Activated naive CD4-positive, alpha-beta T cell treated with anti-CD3 and anti-CD28 coated beads for 36 hours (primary cell): ENCODE results near the gene PDE2A. TPM values are rescaled to one million over a fixed set of nuclear protein-coding genes. Genes with fewer than 3 reads are reported as not detected.

Experiments used
- CTCF ChIA-PET: fragments of 350-600 bp; sonication (Branson Sonifier 250); formaldehyde crosslinking; loops from one replicate; lab custom pipeline; 2021; ENCODE audit warnings: antibody characterized with exemption; lab: Charles Lee
- DNase-seq: peaks from one replicate; pipeline ENCODE4 v3.0.0-alpha.2; 2020
- H3K27ac Mint-ChIP-seq: one replicate; pipeline ENCODE4 v1.8.0; 2021; ENCODE audit warnings: mild to moderate bottlenecking, mixed read lengths
- H3K27me3 Mint-ChIP-seq: one replicate; pipeline ENCODE4 v1.8.0; 2021; ENCODE audit warnings: low read depth, mixed read lengths
- H3K36me3 Mint-ChIP-seq: one replicate; pipeline ENCODE4 v1.8.0; 2021; ENCODE audit warnings: low read depth, mixed read lengths
- H3K4me1 Mint-ChIP-seq: one replicate; pipeline ENCODE4 v1.8.0; 2021; ENCODE audit warnings: low read depth, mixed read lengths
- H3K4me3 Mint-ChIP-seq: one replicate; pipeline ENCODE4 v1.8.0; 2021; ENCODE audit warnings: mild to moderate bottlenecking, moderate library complexity, mixed read lengths
- H3K9me3 Mint-ChIP-seq: one replicate; pipeline ENCODE4 v1.8.0; 2021; ENCODE audit warnings: mixed read lengths
- intact Hi-C: fragments of 100-400 bp; cut with micrococcal nuclease; formaldehyde crosslinking; loops from one replicate; pipeline ENCODE4 v1.15.1; 2023
- total RNA-seq, 2 experiments: library from RNA; stranded (reverse); gene quantifications; one replicate each; pipeline ENCODE4 v1.2.3, GENCODE V29; 2021

PDE2A gene
- total RNA-seq, 2 experiments from 2014 or later, result 0.69 to 1.1 TPM

DNA sequence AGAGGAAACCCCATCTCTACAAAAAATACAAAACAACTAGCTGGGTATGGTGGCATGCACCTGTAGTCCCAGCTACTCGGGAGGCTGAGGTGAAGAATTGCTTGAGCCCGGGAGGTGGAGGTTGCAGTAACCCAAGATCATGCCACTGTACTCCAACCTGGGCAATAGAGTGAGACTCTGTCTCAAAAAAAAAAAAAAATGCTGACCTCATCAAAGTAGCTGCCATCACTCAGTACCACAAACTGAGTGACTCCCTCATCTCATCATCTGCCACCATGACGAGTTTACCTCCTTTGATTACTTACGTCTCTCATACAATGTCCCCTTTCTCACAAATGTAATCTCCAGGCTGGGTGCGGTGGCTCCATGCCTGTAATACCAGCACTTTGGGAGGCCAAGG lies 122.7 kb downstream of the PDE2A start:
- intact Hi-C loops, result no loop called here
- no peaks in the 10 kb centered on the region for H3K9me3 Mint-ChIP-seq
- no peak overlapping the region for H3K4me3 Mint-ChIP-seq
- CTCF ChIA-PET, result interaction anchor here (0.6 to 1.6 kb wide), 4 partner anchors 9 to 80 kb away, joined by 3 to 6 read pairs (median 3); no protein-coding TSS in a partner anchor
- peaks cover 5% of the 10 kb centered on the region for H3K27me3 Mint-ChIP-seq
- H3K36me3 Mint-ChIP-seq, result no peaks in the 10 kb centered on the region
- no peak overlapping the region for H3K27ac Mint-ChIP-seq
- H3K4me1 Mint-ChIP-seq, result no peaks in the 10 kb centered on the region
- no peak for DNase-seq

DNA sequence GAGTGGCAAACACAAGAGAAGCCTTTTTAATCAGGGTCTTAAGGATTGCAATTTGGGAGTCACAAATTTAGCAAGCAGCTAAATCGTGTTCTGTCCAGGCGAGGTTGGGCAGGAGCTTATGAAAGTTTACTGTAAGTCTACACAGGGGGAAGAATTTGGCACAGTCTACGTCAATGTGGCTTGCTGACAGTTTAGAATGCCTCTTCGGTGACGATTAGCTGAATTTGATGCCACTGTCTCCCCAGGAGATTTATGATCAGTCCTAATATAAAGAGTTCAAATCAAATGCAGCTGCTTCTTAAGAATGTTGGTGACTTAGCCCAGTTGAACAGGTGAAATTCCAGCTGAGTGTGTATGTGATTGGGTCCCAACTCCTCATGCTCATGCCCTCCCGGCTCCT lies 125.8 kb downstream of the PDE2A start:
- Mint-ChIP-seq H3K27ac (no peak overlapping the region), H3K9me3 (no peaks in the 10 kb centered on the region), H3K27me3 (no peaks in the 10 kb centered on the region), H3K4me3 (no peak overlapping the region), H3K36me3 (no peaks in the 10 kb centered on the region), H3K4me1 (no peaks in the 10 kb centered on the region)
- no peak for DNase-seq
- CTCF ChIA-PET, result interaction anchor here (0.6 to 1.6 kb wide), 3 partner anchors 67 to 95 kb away, joined by 3 to 5 read pairs (median 4); no protein-coding TSS in a partner anchor
- intact Hi-C loops, result no loop called here

- Mint-ChIP-seq H3K27ac (no peak overlapping the region), H3K27me3 (no peaks in the 10 kb centered on the region), H3K36me3 (no peaks in the 10 kb centered on the region), H3K4me3 (no peak overlapping the region), H3K4me1 (no peaks in the 10 kb centered on the region), H3K9me3 (no peaks in the 10 kb centered on the region)
- intact Hi-C loops, result no loop called here
- CTCF ChIA-PET, result interaction anchor here (0.5 to 4.1 kb wide), 2 partner anchors 75 to 263 kb away, joined by 3 to 23 read pairs; no protein-coding TSS in a partner anchor
- DNase-seq, result no peak
Measured at GRCh38 chr11:72546866-72547265, 127.4 kb downstream of the PDE2A start.

DNA sequence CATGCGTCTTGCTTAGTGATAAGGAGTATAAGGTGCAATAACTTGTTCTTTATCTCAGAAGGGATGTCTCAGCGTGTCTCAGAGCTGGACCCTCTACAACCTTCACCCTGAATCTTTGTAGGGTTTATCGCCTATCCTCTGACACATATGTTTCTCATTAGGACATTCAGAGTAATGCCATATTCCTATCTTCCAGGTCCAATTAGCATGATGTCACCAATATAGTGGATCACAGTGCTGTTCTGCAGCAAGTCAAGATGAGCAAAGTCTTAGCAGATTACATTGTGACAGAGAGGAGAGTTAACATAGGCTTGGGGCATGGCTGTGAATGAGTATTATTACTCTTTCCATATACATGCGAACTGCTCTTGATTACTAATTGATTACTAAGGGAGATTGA lies 129.6 kb downstream of the PDE2A start:
- Mint-ChIP-seq H3K27me3 (no peaks in the 10 kb centered on the region), H3K27ac (no peak overlapping the region), H3K4me1 (no peaks in the 10 kb centered on the region), H3K36me3 (no peaks in the 10 kb centered on the region), H3K4me3 (no peak overlapping the region), H3K9me3 (no peaks in the 10 kb centered on the region)
- CTCF ChIA-PET, result interaction anchor here (0.6 to 4.1 kb wide), 2 partner anchors 73 to 613 kb away, joined by 3 to 23 read pairs; no protein-coding TSS in a partner anchor
- intact Hi-C loops, result no loop called here
- DNase-seq, result no peak

DNA sequence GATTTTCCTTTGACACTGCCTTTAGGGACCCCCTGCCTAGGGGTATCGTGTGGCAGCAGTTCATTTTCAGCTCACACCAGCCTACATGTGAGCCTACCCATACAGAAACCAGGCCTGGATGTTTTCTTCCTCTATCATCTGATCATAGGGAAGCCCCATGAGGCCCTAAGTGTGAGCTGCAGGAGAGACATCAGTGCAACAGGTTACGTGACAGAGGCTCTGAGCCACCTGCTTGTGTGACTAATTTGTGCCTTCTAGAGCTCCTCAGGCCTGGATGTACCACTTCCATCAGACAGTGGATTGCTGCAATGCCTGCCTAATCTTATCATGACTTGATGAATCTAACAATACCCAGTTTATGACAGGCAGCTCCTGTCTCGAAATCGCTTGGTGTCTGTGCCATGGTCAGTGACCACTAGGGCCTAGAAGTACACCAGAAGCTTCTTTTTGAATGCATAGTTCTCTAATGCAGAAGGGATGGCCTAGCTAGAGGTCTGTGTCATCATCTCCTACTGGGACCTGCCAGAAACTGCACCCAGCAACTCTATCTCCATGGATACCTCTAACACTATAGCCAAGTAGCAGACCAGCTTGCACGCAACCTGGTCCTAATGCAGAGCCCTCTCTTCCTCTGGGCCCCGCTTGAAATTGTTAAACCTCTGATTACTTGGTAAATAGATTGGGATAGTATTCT lies 130.2 kb downstream of the PDE2A start:
- Mint-ChIP-seq H3K4me1 (no peaks in the 10 kb centered on the region), H3K36me3 (no peaks in the 10 kb centered on the region), H3K4me3 (no peak overlapping the region), H3K27me3 (no peaks in the 10 kb centered on the region), H3K27ac (no peak overlapping the region), H3K9me3 (no peaks in the 10 kb centered on the region)
- CTCF ChIA-PET, result interaction anchor here (0.6 to 4.1 kb wide), 2 partner anchors 72 to 613 kb away, joined by 3 to 23 read pairs; no protein-coding TSS in a partner anchor
- no peak for DNase-seq
- intact Hi-C loops, result no loop called here

DNA sequence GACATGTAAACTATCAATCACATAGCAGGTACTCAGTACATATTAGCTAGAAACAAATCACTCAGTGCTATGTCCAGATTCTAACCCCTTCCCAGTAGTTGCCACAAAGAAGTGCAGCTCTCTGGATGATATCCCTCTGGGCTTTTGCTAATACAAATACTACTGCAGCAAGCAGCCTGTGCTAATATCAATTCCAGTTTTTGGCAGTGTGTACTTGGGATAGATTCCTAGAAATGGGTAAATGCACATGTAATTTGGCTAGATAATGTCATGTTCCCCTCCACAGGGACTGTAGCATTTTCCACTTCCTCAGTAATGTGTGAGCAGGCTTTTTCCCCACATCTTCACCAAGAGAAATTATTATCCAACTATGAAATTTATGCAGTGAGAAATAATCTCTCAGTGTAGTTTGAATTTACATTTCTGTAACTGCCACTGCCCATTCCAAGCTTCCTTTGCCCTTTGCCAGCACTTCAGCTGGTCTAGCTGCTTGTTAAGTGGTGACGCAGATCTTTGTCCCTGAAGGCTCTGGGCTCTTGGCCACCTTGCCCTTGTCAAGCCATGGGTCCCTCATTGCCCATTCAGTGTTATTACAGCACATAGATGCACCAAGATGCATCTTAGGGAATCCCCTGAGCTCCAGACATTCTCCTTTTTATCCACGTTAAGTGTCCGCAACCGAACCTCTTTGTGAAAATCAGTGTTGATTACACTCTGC lies 132.8 kb downstream of the PDE2A start:
- Mint-ChIP-seq H3K27me3 (no peaks in the 10 kb centered on the region), H3K4me3 (no peak overlapping the region), H3K27ac (no peak overlapping the region), H3K9me3 (no peaks in the 10 kb centered on the region), H3K4me1 (no peaks in the 10 kb centered on the region), H3K36me3 (no peaks in the 10 kb centered on the region)
- no peak for DNase-seq
- intact Hi-C loops, result no loop called here
- CTCF ChIA-PET, result interaction anchor here (1.5 to 2.3 kb wide), 2 partner anchors 13 to 70 kb away, joined by 5 to 7 read pairs; no protein-coding TSS in a partner anchor

DNA sequence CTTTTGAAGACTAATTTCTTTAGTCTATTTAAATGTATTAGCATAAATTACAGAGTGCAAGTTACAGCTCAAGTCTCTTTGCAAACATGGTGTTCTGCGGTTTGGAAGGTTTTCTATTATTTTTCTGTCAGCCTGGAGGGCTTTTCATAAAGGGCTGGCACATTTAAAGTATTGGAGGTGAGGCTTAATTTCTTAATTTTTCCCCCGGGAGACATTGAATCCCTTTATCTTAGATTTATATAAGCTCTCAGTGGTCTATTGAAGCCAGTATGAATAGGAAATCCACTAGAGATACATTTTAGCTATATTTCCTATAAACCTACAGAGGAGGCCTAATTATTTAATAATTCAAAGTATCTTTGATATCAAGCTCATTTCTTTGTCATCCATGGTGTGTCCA lies 137.2 kb downstream of the PDE2A start:
- H3K27ac Mint-ChIP-seq, result no peak overlapping the region
- no peak overlapping the region for H3K4me3 Mint-ChIP-seq
- CTCF ChIA-PET, result no interaction called here
- peaks cover 7% of the 10 kb centered on the region for H3K27me3 Mint-ChIP-seq
- H3K9me3 Mint-ChIP-seq, result no peaks in the 10 kb centered on the region
- DNase-seq, result no peak
- H3K4me1 Mint-ChIP-seq, result no peaks in the 10 kb centered on the region
- no peaks in the 10 kb centered on the region for H3K36me3 Mint-ChIP-seq
- intact Hi-C loops, result no loop called here

- Mint-ChIP-seq H3K4me1 (no peaks in the 10 kb centered on the region), H3K27ac (no peak overlapping the region), H3K4me3 (no peak overlapping the region), H3K27me3 (peaks cover 7% of the 10 kb centered on the region), H3K9me3 (no peaks in the 10 kb centered on the region), H3K36me3 (no peaks in the 10 kb centered on the region)
- intact Hi-C loops, result no loop called here
- CTCF ChIA-PET, result no interaction called here
- no peak for DNase-seq
Measured at GRCh38 chr11:72535194-72535547, 139.1 kb downstream of the PDE2A start.

- DNase-seq, result no peak
- Mint-ChIP-seq H3K4me3 (no peak overlapping the region), H3K27me3 (peaks cover 7% of the 10 kb centered on the region), H3K9me3 (no peaks in the 10 kb centered on the region), H3K36me3 (no peaks in the 10 kb centered on the region), H3K4me1 (no peaks in the 10 kb centered on the region), H3K27ac (no peak overlapping the region)
- intact Hi-C loops, result no loop called here
- CTCF ChIA-PET, result no interaction called here
Measured at GRCh38 chr11:72534371-72535193, 139.6 kb downstream of the PDE2A start.

- no peak for DNase-seq
- H3K36me3 Mint-ChIP-seq, result no peaks in the 10 kb centered on the region
- no peaks in the 10 kb centered on the region for H3K9me3 Mint-ChIP-seq
- intact Hi-C loops, result no loop called here
- H3K4me1 Mint-ChIP-seq, result peaks cover 2% of the 10 kb centered on the region
- CTCF ChIA-PET, result no interaction called here
- no peak overlapping the region for H3K27ac Mint-ChIP-seq
- no peak overlapping the region for H3K4me3 Mint-ChIP-seq
- H3K27me3 Mint-ChIP-seq, result peaks cover 5% of the 10 kb centered on the region
Measured at GRCh38 chr11:72529068-72529467, 145.2 kb downstream of the PDE2A start.

GRCh38 chr11:72528121-72528520 lies 146.1 kb downstream of the PDE2A start:
- H3K4me3 Mint-ChIP-seq, result no peak overlapping the region
- CTCF ChIA-PET, result no interaction called here

More at GRCh38 chr11:72528121-72528520, 146.1 kb downstream of the PDE2A start:
- H3K9me3 Mint-ChIP-seq, result no peaks in the 10 kb centered on the region
- peak; percentile 7 for DNase-seq
- intact Hi-C loops, result no loop called here
- no peak overlapping the region for H3K27ac Mint-ChIP-seq
- H3K27me3 Mint-ChIP-seq, result peaks cover 5% of the 10 kb centered on the region
- H3K36me3 Mint-ChIP-seq, result no peaks in the 10 kb centered on the region
- peaks cover 2% of the 10 kb centered on the region for H3K4me1 Mint-ChIP-seq
